Measurements from ENCODE around the gene FAM217B. TPM values are rescaled to one million over a fixed set of nuclear protein-coding genes. Genes with fewer than 3 reads are reported as not detected.

The FAM217B gene
- total RNA-seq, 4 donors from 2014 or later = 7.9 to 18.5 (median 17.4) TPM

DNA sequence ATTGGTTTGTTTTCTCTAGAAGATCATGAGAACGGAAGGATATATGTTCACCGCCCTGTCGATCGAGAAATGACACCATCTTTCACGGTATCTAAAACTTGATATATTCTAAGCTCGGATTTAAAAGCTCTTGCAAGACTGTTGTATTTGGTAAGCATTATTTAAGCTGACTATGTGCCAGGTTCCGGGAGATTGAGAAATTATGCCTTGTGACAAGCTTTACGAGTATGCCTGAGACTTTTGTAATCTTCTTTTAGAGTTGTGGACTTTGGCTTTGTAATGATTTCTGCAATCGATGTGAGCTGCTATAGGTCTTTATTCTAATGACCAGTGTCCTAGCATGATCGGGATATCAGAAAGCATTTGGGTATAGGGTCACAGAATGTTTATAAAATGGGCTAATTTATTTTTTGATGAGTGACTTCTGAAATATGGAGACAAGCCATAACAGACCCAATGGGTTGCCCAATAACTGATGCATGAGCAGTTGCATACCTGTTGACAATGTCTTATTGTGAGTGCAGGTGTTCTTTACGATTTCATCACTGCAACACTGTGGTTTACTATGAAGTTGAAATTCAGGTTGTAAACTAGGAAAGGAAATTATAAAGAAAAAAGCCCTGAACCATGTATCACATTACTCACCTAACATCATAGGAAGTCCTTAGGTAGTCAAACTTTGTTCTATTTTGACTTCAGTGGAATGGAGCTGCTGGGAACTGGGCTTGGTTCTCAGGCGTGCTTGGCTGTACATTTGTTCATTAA lies 32.0 kb downstream of the FAM217B start:
- Histone ChIP-seq H3K9me3 (no peaks in the 10 kb centered on the region), H3K27me3 (no peaks in the 10 kb centered on the region), H3K4me1 (no peaks in the 10 kb centered on the region), H3K4me3 (no peak overlapping the region), H3K36me3 (no peaks in the 10 kb centered on the region), H3K27ac (no peak overlapping the region)
- no peak for DNase-seq
- TF ChIP-seq POLR2A (IDR thresholded peaks at IDR 0.05) = no peak

DNA sequence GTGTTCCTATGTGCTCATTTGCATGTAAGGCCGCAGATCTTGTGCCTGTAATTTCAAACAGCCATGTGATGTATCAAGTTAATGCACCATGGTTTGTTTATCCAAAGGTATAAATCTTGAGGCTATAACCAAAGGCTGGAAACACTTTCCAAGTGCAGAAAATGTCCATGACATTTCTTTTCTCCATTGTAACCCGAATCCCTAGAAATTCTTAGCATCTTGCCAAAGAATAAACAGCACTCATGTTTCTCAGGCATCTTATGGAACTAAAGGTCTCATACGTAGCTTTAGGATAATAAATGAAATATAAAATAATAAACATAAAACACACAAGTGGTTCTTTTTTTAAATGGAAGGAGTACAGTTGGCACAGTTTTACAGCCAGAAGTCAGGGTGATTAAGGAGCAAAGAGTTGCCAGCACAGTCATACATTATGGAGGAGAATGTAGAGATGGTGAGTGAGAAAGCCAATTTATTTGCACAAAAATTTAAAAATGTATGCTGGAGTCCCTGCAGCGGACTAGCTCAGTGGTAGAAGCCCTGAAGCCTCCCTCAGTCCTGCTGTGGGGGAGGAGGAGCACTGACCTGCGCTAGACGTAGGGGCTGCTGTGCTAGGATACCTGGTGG lies 36.1 kb downstream of the FAM217B start:
- no peak for DNase-seq
- no peak for TF ChIP-seq POLR2A (IDR thresholded peaks at IDR 0.05)
- TF ChIP-seq, protein P1, sequence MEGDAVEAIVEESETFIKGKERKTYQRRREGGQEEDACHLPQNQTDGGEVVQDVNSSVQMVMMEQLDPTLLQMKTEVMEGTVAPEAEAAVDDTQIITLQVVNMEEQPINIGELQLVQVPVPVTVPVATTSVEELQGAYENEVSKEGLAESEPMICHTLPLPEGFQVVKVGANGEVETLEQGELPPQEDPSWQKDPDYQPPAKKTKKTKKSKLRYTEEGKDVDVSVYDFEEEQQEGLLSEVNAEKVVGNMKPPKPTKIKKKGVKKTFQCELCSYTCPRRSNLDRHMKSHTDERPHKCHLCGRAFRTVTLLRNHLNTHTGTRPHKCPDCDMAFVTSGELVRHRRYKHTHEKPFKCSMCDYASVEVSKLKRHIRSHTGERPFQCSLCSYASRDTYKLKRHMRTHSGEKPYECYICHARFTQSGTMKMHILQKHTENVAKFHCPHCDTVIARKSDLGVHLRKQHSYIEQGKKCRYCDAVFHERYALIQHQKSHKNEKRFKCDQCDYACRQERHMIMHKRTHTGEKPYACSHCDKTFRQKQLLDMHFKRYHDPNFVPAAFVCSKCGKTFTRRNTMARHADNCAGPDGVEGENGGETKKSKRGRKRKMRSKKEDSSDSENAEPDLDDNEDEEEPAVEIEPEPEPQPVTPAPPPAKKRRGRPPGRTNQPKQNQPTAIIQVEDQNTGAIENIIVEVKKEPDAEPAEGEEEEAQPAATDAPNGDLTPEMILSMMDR (IDR thresholded peaks at IDR 0.05) = no peak
- no peaks in the 10 kb centered on the region for H3K27me3 ChIP-seq

DNA sequence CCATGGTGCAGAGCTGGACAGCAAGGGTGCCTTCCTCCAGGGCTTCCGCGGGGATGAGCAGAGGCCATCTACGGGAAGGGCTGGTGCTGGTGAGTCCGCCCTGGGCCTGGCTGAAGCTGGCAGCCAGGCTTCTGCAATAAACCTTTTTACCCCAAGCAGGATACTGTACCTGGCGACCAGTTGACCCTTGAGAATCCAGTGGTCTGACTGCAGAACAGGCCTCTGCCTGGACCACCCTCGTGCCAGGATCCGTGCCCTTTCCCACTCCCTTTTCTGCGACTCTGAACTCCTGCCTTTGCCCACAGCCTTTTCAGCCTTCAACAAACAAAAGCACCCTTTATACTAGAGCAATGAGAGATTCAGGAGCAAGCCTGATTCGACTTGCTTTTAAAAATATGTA lies 36.9 kb downstream of the FAM217B start:
- Histone ChIP-seq H3K4me3 (no peak overlapping the region), H3K27me3 (no peaks in the 10 kb centered on the region)
- no peak for TF ChIP-seq POLR2A (IDR thresholded peaks at IDR 0.05)
- TF ChIP-seq, protein P1 (IDR thresholded peaks at IDR 0.05) = no peak

More for the DNA sequence above, 36.1 kb downstream of the FAM217B start:
- Histone ChIP-seq H3K27ac (no peak overlapping the region), H3K4me1 (no peaks in the 10 kb centered on the region), H3K36me3 (no peaks in the 10 kb centered on the region), H3K9me3 (no peaks in the 10 kb centered on the region), H3K4me3 (no peak overlapping the region)

DNA sequence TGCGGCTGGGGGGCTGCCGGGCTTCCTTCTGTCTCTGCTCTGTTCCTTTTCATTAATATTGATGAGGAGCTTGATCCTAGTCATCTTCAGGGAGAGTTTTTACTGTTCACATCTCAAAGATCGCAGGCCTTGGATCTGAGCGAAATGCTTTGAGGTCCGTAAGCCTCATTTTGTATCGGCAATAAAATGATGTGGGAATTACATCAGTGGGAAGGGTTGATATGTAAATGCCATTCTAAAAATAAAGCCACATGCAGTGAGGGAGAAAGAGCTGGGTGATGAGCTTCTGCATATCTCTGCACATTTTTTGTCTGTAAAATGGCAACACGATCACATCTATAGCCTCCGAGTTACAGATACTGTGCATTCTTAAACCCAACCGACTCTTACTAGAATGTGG lies 42.9 kb downstream of the FAM217B start:
- H3K27ac ChIP-seq = no peak overlapping the region
- no peaks in the 10 kb centered on the region for H3K4me1 ChIP-seq
- H3K9me3 ChIP-seq = no peaks in the 10 kb centered on the region
- H3K27me3 ChIP-seq = no peaks in the 10 kb centered on the region
- no peak for DNase-seq
- no peaks in the 10 kb centered on the region for H3K36me3 ChIP-seq
- no peak overlapping the region for H3K4me3 ChIP-seq
- no peak for TF ChIP-seq POLR2A (IDR thresholded peaks at IDR 0.05)
- TF ChIP-seq, protein P1 (IDR thresholded peaks at IDR 0.05) = no peak

More for the DNA sequence above, 36.9 kb downstream of the FAM217B start:
- H3K4me1 ChIP-seq = no peaks in the 10 kb centered on the region
- H3K9me3 ChIP-seq = no peaks in the 10 kb centered on the region
- no peak overlapping the region for H3K27ac ChIP-seq
- no peaks in the 10 kb centered on the region for H3K36me3 ChIP-seq
- no peak for DNase-seq

DNA sequence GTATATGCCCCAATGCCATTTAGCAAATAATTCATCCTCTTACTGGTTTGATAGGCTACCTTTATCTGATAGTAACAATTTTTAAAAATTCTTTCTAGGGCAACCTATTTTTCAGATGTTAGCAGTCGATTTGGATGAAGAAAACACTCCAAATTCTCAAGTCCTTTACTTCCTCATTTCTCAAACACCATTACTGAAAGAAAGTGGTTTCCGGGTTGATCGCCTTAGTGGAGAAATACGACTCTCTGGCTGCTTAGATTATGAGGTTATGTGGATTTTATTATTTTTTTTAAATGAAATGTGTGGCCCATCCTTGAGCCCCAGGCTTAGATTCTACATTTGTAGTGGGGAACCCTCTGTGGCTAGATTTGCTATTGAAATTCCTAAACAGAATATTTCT lies 44.4 kb downstream of the FAM217B start:
- no peak for DNase-seq
- TF ChIP-seq, protein P1 (IDR thresholded peaks at IDR 0.05) = no peak
- TF ChIP-seq POLR2A (IDR thresholded peaks at IDR 0.05) = no peak
- Histone ChIP-seq H3K4me3 (no peak overlapping the region), H3K27ac (no peak overlapping the region), H3K36me3 (no peaks in the 10 kb centered on the region), H3K4me1 (no peaks in the 10 kb centered on the region), H3K27me3 (no peaks in the 10 kb centered on the region), H3K9me3 (no peaks in the 10 kb centered on the region)

DNA sequence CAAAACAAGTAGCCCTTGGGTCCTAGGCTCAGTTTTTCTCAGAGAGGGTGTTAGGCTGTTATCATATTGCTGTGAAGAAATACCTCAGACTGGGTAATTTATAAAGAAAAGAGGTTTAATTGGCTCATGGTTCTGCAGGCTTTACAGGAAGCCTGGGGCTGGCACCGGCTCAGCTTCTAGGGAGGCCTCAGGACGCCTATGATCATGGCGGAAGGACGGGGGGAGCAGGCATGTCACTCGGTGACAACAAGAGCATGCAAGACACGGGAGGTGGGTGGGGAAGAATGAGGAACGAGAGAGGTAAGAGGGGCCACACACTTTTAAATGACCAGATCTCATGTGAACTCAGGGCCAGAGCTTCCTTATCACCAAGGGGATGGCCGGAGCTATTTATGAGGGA lies 45.0 kb downstream of the FAM217B start:
- Histone ChIP-seq H3K9me3 (no peaks in the 10 kb centered on the region), H3K27me3 (no peaks in the 10 kb centered on the region), H3K4me1 (no peaks in the 10 kb centered on the region), H3K4me3 (no peak overlapping the region), H3K36me3 (no peaks in the 10 kb centered on the region), H3K27ac (no peak overlapping the region)
- no peak for DNase-seq
- no peak for TF ChIP-seq POLR2A (IDR thresholded peaks at IDR 0.05)
- TF ChIP-seq, protein P1 (IDR thresholded peaks at IDR 0.05) = no peak

Measured in Peyer's patch (tissue), 4 donors.